HepG2 (cell line): ENCODE measurements around the gene GDAP2. TPM values are rescaled to one million over a fixed set of nuclear protein-coding genes. Genes with fewer than 3 reads are reported as not detected.

Experiments used
- ATAC-seq: fragments of 200-7000 bp; cut with Tn5 transposase; 3 replicates; pipeline ENCODE4 v1.9.1; 2020; ENCODE audit warnings: mild to moderate bottlenecking, moderate library complexity
- BruUV-seq: library from RNA; stranded (reverse); fragments of 400-500 nt; replicated peaks from 2 replicates; lab custom pipeline; 2021; lab: Mats Ljungman, UMichigan
- CTCF ChIA-PET: fragments of 300-600 bp; formaldehyde crosslinking; extraction: SDS; loops from one replicate; lab custom pipeline; 2021; ENCODE audit warnings: low total read pairs, inconsistent platforms, low intra/inter-chr PET ratio; lab: Yijun Ruan, JAX
- POLR2A ChIA-PET: fragments of 350-600 bp; sonication (Branson Sonifier 250); formaldehyde crosslinking; loops from one replicate; lab custom pipeline; 2020; ENCODE audit warnings: antibody characterized with exemption, inconsistent platforms; lab: Yijun Ruan, JAX
- DNase-seq: peaks from one replicate; pipeline ENCODE4 v3.0.0-alpha.2; 2015; ENCODE audit warnings: low spot score
- FAIRE-seq: peaks from 3 replicates; lab custom pipeline; 2011; peaks lifted over from hg19 to GRCh38; lab: Jason Lieb, UNC
- H2AFZ ChIP-seq: one replicate; pipeline ENCODE4 v1.6.1; 2011; ENCODE audit warnings: low read length, inconsistent platforms
- H3K27ac ChIP-seq: fragments of 300-600 bp; 3 replicates; pipeline ENCODE4 v1.8.0; 2011; ENCODE audit warnings: mixed run types, mild to moderate bottlenecking, mixed read lengths, low read length, inconsistent platforms; ENCODE audit not compliant: insufficient read depth; ENCODE audit errors: extremely low read length
- H3K27me3 ChIP-seq, 2 experiments: fragments of 200-600 bp in 1 of 2; 2 replicates in 1 of 2; 3 replicates in 1 of 2; pipeline versions ENCODE4 v1.6.0 to v1.8.0; 2011; ENCODE audit warnings: low read length in 2 of 2, mild to moderate bottlenecking in 2 of 2, moderate library complexity in 2 of 2, inconsistent platforms in 1 of 2; ENCODE audit not compliant: insufficient read depth in 2 of 2, control insufficient read depth in 1 of 2
- H3K36me3 ChIP-seq, 2 experiments: fragments of 200-600 bp in 1 of 2; replicated peaks in 1 of 2; 2 replicates in 1 of 2; 3 replicates in 1 of 2; pipeline versions ENCODE4 v1.5.1 to v1.8.0; 2011; ENCODE audit warnings: low read length in 2 of 2, inconsistent platforms in 1 of 2; ENCODE audit not compliant: insufficient read depth in 2 of 2, control insufficient read depth in 1 of 2
- H3K4me1 ChIP-seq: 2 replicates; pipeline ENCODE4 v1.5.1; 2012; ENCODE audit warnings: low read length, inconsistent platforms; ENCODE audit not compliant: insufficient read depth
- H3K4me2 ChIP-seq: 2 replicates; pipeline ENCODE4 v1.6.0; 2011; ENCODE audit warnings: low read depth, low read length, inconsistent platforms
- H3K4me3 ChIP-seq, 3 experiments: fragments of 200-600 bp in 1 of 3; sonication (generic), shearing (Covaris generic) in 1 of 3; replicated peaks in 1 of 3; 2 replicates each; pipeline ENCODE4 v1.5.1; 2011 to 2016; ENCODE audit warnings: low read length in 3 of 3, inconsistent platforms in 2 of 3, low read depth in 2 of 3, mild to moderate bottlenecking in 2 of 3, control low read depth in 1 of 3, mixed read lengths in 1 of 3; ENCODE audit not compliant: insufficient read depth in 1 of 3
- H3K79me2 ChIP-seq: one replicate; pipeline ENCODE4 v1.6.1; 2011; ENCODE audit warnings: low read length, inconsistent platforms; ENCODE audit not compliant: insufficient read depth
- H3K9ac ChIP-seq: 2 replicates; pipeline ENCODE4 v1.6.0; 2011; ENCODE audit warnings: mild to moderate bottlenecking, low read depth, low read length, inconsistent platforms; ENCODE audit not compliant: insufficient read depth
- H3K9me3 ChIP-seq: 2 replicates; pipeline ENCODE4 v1.5.1; 2012; ENCODE audit warnings: mild to moderate bottlenecking, low read length
- H4K20me1 ChIP-seq: 2 replicates; pipeline ENCODE4 v1.6.0; 2011; ENCODE audit warnings: inconsistent platforms, mild to moderate bottlenecking, low read length, moderate library complexity; ENCODE audit not compliant: insufficient read depth
- CERS6 ChIP-seq: sonication (generic); formaldehyde crosslinking; IDR thresholded peaks from 2 replicates; pipeline ENCODE4 v1.5.0; 2020; ENCODE audit warnings: missing genetic modification reagents
- GATA4 ChIP-seq: sonication (generic); IDR thresholded peaks from 2 replicates; pipeline ENCODE4 v1.6.1; 2016; ENCODE audit warnings: antibody characterized with exemption, low read depth, borderline replicate concordance
- HDAC2 ChIP-seq: sonication (generic); formaldehyde crosslinking; IDR thresholded peaks from 2 replicates; pipeline ENCODE4 v1.4.0; 2020; ENCODE audit warnings: missing genetic modification reagents
- KAT8 ChIP-seq: IDR thresholded peaks from 2 replicates; pipeline ENCODE4 v1.6.1; 2016; ENCODE audit warnings: missing genetic modification reagents, missing compliant biosample characterization
- KMT2B ChIP-seq: IDR thresholded peaks from 2 replicates; pipeline ENCODE4 v1.6.1; 2016; ENCODE audit warnings: missing genetic modification reagents, missing compliant biosample characterization
- MZF1 ChIP-seq: sonication (generic); formaldehyde crosslinking; IDR thresholded peaks from 2 replicates; pipeline ENCODE4 v1.8.1; 2023; ENCODE audit warnings: mild to moderate bottlenecking, missing genetic modification reagents, borderline replicate concordance
- NR2F2 ChIP-seq: IDR thresholded peaks from 2 replicates; pipeline ENCODE4 v1.6.1; 2012; ENCODE audit warnings: low read depth, inconsistent platforms, borderline replicate concordance
- PAF1 ChIP-seq: IDR thresholded peaks from 2 replicates; pipeline ENCODE4 v1.6.1; 2016; ENCODE audit warnings: missing genetic modification reagents, missing compliant biosample characterization
- SALL1 ChIP-seq: sonication (generic); formaldehyde crosslinking; IDR thresholded peaks from 2 replicates; pipeline ENCODE4 v1.8.0; 2022; ENCODE audit warnings: mild to moderate bottlenecking, missing genetic modification reagents
- SIX1 ChIP-seq: sonication (generic); formaldehyde crosslinking; IDR thresholded peaks from 2 replicates; pipeline ENCODE4 v1.4.0; 2020; ENCODE audit warnings: missing genetic modification reagents, borderline replicate concordance
- ZNF33A ChIP-seq: sonication (generic); formaldehyde crosslinking; IDR thresholded peaks from 2 replicates; pipeline ENCODE4 v1.5.1; 2020; ENCODE audit warnings: missing genetic modification reagents, mild to moderate bottlenecking, moderate library complexity, borderline replicate concordance
- ZNF446 ChIP-seq: sonication (generic); formaldehyde crosslinking; IDR thresholded peaks from 2 replicates; pipeline ENCODE4 v1.5.0; 2020; ENCODE audit warnings: mild to moderate bottlenecking, missing genetic modification reagents
- ZNF501 ChIP-seq: sonication (generic); formaldehyde crosslinking; IDR thresholded peaks from 2 replicates; pipeline ENCODE4 v1.5.1; 2020; ENCODE audit warnings: mild to moderate bottlenecking, moderate library complexity, missing genetic modification reagents
- ZNF510 ChIP-seq: sonication (generic); formaldehyde crosslinking; IDR thresholded peaks from 2 replicates; pipeline ENCODE4 v1.4.0; 2020; ENCODE audit warnings: low read depth, mild to moderate bottlenecking, missing genetic modification reagents
- ZNF878 ChIP-seq: sonication (generic); formaldehyde crosslinking; IDR thresholded peaks from 2 replicates; pipeline ENCODE4 v1.8.1; 2023; ENCODE audit warnings: mild to moderate bottlenecking, missing genetic modification reagents, moderate library complexity
- ZSCAN22 ChIP-seq: sonication (generic); formaldehyde crosslinking; IDR thresholded peaks from 2 replicates; pipeline ENCODE4 v1.4.0; 2020; ENCODE audit warnings: mild to moderate bottlenecking, missing genetic modification reagents
- WGBS: methylation state at CpG from one replicate; pipeline ENCODE4 v1.1.6; 2017; ENCODE audit warnings: low lambda C conversion rate; 5-methylcytosine and 5-hydroxymethylcytosine counted together
- in situ Hi-C: cut with HindIII; loops from 2 replicates; pipeline ENCODE4 v1.10.0; 2017; ENCODE audit warnings: low pct_unique_long_range_greater_than_20kb; ENCODE audit not compliant: extremely low pct_ligation_motif_present
- intact Hi-C: fragments of 100-400 bp; cut with micrococcal nuclease; formaldehyde crosslinking; loops from one replicate; pipeline ENCODE4 v1.10.0; 2022; ENCODE audit not compliant: unreplicated experiment
- polyA plus RNA-seq, 8 experiments: library from polyadenylated mRNA; depleted of rRNA in 3 of 8; stranded (reverse) in 7 of 8; unstranded in 1 of 8; fragments of >200 nt; fragmentation: Illumina TruSeq in 4 of 8; extraction: Trizol in 4 of 8; gene quantifications; 2 replicates each; pipeline versions ENCODE4 v1.2.1 to v1.2.3, GENCODE V29; 2011 to 2016; ENCODE audit warnings: low read depth in 4 of 8, missing spikeins in 1 of 8, mixed read lengths in 1 of 8; ENCODE audit not compliant: insufficient read depth in 1 of 8
- total RNA-seq, 5 experiments: library from RNA; depleted of rRNA; stranded (reverse); fragments of >200 nt; fragmentation: Illumina TruSeq; extraction: Trizol; gene quantifications; 2 replicates each; pipeline ENCODE4 v1.2.3, GENCODE V29; 2016; ENCODE audit warnings: low read depth in 1 of 5
- TF ChIP-seq, protein P1 (sequence below): sonication (generic); formaldehyde crosslinking; IDR thresholded peaks from 2 replicates; pipeline ENCODE4 v1.8.0; 2022; ENCODE audit warnings: missing genetic modification reagents, mild to moderate bottlenecking, inconsistent platforms, borderline replicate concordance
- TF ChIP-seq, protein P2 (sequence below): sonication (generic); formaldehyde crosslinking; conservative IDR thresholded peaks from 2 replicates; pipeline ENCODE4 v1.8.1; 2023; ENCODE audit warnings: missing genetic modification reagents

GDAP2 gene
- total and polyA plus RNA-seq, 2 of the 13 experiments (the other 11 are each of a cell fraction or from before 2014, with no cell fraction given): 11.4 to 23.2 TPM

DNA sequence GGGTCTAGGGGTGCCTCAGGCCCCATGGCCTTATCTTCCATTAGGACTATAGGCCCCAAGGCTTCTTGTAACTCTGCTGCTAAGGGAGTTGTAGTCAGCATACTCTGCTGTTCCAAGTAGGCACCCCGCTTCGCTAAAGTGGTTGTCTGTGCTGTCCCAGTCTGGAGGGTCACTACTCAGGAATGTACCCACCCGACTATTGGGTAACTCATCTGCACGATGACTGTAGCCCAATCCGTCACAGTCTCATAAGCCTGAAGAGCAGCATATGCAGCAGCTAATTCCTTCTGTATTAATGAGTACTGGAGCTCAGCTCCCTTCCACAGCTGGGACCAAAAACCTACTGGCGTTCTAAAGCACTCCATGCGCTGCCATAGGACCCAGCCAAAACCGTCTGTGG, 111.0 kb downstream of the GDAP2 start:
- intact Hi-C loops (no loop called here), in situ Hi-C loops (no loop called here)
- Histone ChIP-seq H3K36me3 (no peaks in the 10 kb centered on the region), H3K27ac (no peak overlapping the region), H3K9me3 (no peaks in the 10 kb centered on the region), H3K4me3 (no peak overlapping the region), H3K27me3 (no peaks in the 10 kb centered on the region), H2AFZ (no peak overlapping the region), H3K9ac (no peak overlapping the region), H3K79me2 (no peaks in the 10 kb centered on the region), H3K4me2 (no peak overlapping the region), H4K20me1 (no peaks in the 10 kb centered on the region), H3K4me1 (peaks cover 47% of the 10 kb centered on the region)
- POLR2A ChIA-PET: no interaction called here
- WGBS: 38% methylated on average over 3 of the region's 8 CpGs
- ATAC-seq: no peak
- no peak for FAIRE-seq
- DNase-seq: no peak
- CTCF ChIA-PET: interaction anchor here (1.7 kb wide), 1 partner anchor 77 kb away, joined by 8 read pairs; no protein-coding TSS in a partner anchor
- TF ChIP-seq ZNF33A (no peak), PAF1 (CRISPR knock-in tag) (no peak), SIX1 (no peak), ZNF878 (CRISPR knock-in tag) (no peak), ZNF501 (no peak), KMT2B (CRISPR knock-in tag) (no peak), ZNF510 (CRISPR knock-in tag) (no peak), GATA4 (no peak), MZF1 (CRISPR knock-in tag) (no peak), NR2F2 (no peak), HDAC2 (CRISPR knock-in tag) (no peak), ZNF446 (no peak), SALL1 (no peak), KAT8 (CRISPR knock-in tag) (no peak), ZSCAN22 (CRISPR knock-in tag) (no peak), CERS6 (CRISPR knock-in tag) (no peak)
- TF ChIP-seq, protein P1, sequence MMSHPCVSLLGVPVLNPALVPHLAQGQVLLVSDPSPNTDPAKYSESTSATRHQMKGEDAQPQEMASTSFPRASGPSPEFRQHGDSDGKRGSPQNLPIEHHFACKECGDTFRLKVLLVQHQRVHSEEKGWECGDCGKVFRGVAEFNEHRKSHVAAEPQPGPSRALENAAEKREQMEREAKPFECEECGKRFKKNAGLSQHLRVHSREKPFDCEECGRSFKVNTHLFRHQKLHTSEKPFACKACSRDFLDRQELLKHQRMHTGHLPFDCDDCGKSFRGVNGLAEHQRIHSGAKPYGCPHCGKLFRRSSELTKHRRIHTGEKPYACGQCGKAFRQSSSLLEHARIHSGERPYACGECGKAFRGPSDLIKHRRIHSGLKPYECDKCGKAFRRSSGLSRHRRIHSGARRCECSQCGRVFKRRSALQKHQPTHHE (CRISPR knock-in tag): no peak
- TF ChIP-seq, protein P2, sequence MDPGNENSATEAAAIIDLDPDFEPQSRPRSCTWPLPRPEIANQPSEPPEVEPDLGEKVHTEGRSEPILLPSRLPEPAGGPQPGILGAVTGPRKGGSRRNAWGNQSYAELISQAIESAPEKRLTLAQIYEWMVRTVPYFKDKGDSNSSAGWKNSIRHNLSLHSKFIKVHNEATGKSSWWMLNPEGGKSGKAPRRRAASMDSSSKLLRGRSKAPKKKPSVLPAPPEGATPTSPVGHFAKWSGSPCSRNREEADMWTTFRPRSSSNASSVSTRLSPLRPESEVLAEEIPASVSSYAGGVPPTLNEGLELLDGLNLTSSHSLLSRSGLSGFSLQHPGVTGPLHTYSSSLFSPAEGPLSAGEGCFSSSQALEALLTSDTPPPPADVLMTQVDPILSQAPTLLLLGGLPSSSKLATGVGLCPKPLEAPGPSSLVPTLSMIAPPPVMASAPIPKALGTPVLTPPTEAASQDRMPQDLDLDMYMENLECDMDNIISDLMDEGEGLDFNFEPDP (CRISPR knock-in tag): no peak
- BruUV-seq: no TSS peak
